Embryonic facial prominence (tissue), 1 donor: Measurements from ENCODE around the gene RNF123.

Source experiments
- DNase-seq: peaks from one replicate; pipeline ENCODE4 v3.0.0-alpha.2; 2016; ENCODE audit errors: extremely low spot score

The RNF123 gene

GRCh38 chr3:49703443-49703927 is 14.1 kb downstream of the RNF123 start:
- DNase-seq = no peak

GRCh38 chr3:49703956-49704355 is 14.6 kb downstream of the RNF123 start:
- no peak for DNase-seq

DNA sequence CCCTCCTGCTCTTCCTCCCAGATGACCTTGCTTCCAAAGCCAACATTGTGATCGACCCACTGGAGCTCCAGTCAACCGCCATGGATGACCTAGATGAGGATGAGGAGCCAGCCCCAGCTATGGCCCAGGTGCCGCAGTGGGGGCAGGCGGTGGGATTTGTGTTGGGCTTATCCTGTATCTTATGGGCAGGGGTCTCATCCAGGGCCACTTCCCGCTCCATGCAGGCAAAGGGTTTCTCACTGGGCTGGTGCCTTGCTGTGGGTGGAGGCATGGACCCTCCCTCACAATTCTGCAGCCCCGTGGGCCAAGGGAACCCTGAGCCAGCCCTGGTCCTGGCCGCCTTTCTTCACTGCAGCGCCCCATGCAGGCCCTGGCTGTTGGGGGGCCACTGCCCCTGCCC is 15.3 kb downstream of the RNF123 start:
- no peak for DNase-seq

GRCh38 chr3:49705390-49705960 is 16.1 kb downstream of the RNF123 start:
- no peak for DNase-seq

- DNase-seq = no peak
Observed at GRCh38 chr3:49706456-49707112, 17.2 kb downstream of the RNF123 start.

GRCh38 chr3:49707113-49707480 is 17.7 kb downstream of the RNF123 start:
- no peak for DNase-seq

GRCh38 chr3:49709852-49710251 is 20.5 kb downstream of the RNF123 start:
- DNase-seq = no peak

- DNase-seq = no peak
Observed at GRCh38 chr3:49711489-49711888, 22.1 kb downstream of the RNF123 start.

- no peak for DNase-seq
Observed at GRCh38 chr3:49712166-49712565, 22.8 kb downstream of the RNF123 start.

- DNase-seq = no peak
Observed at GRCh38 chr3:49712631-49713317, 23.4 kb downstream of the RNF123 start.

- no peak for DNase-seq
Observed at GRCh38 chr3:49713336-49714105, 24.2 kb downstream of the RNF123 start.

DNA sequence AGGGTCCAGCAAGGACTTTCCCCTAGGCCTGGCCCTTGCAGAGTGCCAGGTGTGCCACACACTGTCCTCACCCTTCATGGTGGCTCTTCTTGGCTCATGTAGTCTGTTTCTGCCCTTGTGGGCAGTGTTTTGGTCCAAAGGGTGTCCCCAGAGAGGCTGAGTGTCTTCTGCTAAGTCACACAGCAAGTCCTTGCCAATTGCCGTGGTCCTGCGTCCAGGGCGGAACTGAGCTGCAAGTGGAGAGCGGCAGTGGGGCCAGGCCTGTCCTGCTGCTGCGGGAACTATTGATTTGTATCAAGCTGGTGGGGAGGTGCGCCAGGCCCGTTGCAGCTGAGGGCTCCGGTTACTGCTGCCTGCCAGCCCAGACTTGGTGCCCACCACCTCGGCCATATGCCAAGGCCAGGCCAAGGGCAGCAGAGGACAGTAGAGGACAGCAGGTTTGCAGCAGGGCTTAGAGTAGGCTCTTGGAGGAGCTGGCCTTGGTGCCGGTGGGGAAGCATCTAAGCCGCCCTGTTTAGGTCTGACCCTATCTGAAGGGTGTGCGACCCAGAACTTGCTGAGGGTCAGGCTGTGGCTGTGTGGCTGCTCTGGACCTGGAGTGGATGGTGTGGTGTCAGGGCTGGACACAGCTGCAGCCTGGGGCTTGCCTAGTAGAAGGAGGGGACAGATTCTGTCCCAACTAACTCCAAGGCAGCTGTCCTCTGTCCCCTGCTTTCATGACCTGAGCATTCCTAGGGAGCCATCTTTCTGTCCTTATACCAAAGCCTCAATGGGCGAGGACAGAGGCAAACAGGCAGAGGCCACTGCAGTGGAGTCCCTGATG is 25.6 kb downstream of the RNF123 start:
- no peak for DNase-seq

DNA sequence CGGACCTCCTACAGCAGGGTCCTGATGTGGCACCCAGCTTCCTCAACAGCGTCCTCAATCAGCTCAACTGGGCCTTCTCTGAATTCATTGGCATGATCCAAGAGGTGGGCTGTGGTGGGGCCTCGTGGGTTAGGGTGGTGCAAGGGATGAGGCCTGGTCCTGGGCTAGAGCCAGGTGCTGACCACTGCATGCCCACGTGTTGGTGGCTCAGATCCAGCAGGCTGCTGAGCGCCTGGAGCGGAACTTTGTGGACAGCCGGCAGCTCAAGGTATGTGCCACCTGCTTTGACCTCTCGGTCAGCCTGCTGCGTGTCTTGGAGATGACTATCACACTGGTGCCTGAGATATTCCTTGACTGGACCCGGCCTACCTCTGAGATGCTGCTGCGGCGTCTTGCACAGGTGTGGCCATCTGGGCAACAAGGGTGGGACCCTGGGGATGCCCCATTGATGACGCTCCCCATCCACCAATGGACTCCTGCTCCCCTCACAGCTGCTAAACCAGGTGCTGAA is 26.3 kb downstream of the RNF123 start:
- no peak for DNase-seq

- DNase-seq = no peak
Observed at GRCh38 chr3:49716169-49716568, 26.8 kb downstream of the RNF123 start.

- no peak for DNase-seq
Observed at GRCh38 chr3:49716691-49717210, 27.4 kb downstream of the RNF123 start.

GRCh38 chr3:49717211-49717958 is 28.0 kb downstream of the RNF123 start:
- no peak for DNase-seq

DNA sequence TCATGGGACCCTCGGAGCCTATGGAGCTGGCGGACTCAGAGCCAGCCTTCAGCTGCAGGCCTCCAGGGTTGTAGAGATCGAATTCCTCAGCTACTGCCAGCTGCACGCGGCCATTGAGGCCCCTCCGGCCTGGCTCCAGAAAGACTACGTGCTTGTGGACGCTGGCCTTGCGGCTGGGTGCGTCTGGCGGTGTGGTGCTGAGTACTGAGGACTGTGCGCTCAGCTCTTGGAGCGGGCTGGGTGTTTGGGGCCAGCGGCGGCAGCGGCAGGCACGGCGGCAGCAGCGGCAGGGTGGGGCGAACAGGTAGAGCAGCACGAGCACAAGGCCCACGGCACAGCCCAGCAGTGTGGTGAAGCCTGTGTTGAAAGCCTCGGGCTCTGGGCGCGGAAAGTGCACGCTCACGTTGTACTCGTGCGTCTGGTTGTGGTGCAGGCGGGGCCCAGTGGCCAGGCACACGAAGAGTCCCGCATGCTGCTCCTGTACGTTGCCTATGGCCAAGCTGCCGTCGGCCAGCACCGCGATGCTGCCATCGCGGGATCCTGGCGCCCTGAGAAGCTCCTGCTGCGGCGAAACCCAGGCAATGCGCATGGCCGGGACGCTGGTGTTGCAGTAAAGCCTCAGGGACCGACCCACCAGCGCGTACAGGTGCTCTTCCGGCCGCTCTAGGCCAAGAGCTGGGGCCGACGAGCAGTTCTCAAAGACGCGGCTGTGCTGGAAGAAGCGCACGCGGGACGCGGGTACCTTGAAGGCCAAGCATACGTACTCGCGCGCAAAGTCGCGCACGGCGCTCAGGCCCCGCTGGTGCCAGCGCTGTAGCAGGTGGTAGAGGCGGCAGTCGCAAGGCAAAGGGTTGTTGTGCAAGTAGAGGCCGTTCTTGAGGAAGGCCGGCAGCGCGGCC is 28.9 kb downstream of the RNF123 start:
- DNase-seq = no peak

GRCh38 chr3:49718858-49719213 is 29.5 kb downstream of the RNF123 start:
- no peak for DNase-seq

DNA sequence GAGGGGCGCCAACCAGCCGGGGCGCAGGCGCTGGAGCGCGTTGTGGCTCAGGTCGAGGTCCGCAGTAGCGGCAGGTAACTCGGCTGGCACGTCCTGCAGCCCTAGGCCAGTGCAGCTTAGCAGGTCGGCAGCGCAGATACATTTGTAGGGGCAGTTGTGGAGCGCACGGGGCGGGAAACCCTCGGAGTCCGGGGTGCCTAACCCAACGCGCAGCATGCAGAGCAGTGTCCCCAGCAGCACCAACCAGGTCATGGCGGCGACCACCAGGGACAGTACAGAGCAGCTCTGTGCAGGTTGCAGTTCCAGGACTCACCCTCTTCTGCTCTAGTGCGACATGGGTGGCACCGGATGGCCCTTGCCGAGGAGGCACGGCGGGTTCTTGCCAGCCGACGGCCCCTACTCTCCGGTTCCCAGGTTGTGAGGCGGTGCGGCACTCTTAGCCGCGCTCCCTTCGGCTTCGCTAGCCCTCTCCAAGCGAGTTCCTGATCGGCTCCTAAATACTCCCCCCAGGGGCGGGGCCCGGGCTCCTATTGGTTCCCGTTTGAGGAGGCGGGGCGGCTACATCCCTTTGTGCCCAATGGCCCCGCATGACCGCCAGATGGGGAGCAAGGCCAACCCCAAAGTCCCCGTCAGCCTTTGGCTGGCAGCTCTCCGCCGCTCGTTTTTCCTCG is 30.0 kb downstream of the RNF123 start, which contains the start of gene AMIGO3:
TSS of gene AMIGO3 (minus strand) at position 471 of the 671 bp plus-strand sequence. CDS start at position 252, 219 bp downstream.
- peak; percentile 82 for DNase-seq
